Bone marrow (tissue), 2 donors: Measurements from ENCODE around the gene SIPA1L3.

Source experiments
- DNase-seq, 2 donors: peaks; one replicate each; lab custom pipeline; 2025; lab: John Stamatoyannopoulos, UW

Gene SIPA1L3

DNA sequence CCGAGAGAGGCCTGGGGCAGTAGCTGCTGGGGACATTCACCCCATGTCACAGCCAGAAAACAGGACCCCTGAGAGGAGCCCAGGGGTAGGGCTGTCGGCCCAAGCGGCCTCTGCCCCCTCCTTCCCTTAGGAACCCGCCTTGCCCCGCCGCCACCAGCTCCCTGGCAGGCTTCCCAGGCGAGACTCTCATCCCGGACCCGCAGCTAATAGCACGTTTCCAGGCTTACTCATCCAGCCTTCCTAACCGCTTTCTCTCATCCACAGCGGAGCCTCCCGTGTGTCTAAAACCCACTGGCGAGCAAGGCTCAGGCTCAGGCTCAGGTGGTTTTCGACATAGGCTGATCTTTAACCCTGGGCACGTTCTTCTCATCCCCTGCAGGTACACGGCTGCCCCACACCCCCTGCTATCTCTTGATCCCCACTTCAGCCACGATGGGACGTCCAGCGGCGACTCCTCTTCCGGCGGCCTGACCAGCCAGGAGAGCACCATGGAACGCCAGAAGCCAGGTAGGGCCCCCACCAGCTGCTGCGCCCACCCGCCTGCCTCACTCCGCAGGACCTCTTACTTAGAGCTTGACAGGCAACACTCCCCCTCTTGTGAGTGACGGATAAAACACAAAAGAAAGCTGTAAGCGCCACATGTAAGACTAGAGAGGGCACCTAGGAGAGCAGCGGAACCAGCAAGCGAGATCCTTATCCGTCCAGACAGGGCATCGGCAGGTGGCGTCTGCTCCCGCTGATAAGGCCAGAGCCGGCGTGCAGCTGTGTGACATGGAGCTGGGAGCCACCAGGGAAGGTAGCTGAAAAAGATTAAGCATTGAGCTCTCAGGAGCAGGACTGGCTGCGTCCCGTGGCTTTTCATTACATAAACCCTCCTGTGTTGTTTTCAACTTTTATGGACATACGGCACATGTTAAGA lies 245.7 kb downstream of the SIPA1L3 start:
- no peak for DNase-seq

DNA sequence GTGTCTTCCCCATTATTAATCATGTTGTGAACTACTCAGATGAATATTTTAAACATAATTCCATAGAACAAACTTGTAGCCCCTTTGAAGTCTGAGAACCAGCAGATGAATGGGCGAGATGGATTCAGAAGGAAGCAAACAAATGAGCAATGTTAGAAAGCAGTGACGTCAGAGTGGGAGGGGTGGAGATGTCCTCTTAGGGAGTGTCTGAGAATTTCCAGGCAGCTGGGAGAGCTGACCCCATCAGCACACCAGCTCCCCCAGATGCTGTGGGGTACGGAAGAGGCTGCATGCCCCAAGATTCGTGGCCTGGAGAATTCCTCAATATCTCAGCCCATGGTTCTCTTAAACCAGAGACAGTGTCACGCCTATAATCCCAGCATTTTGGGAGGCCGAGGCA lies 248.4 kb downstream of the SIPA1L3 start:
- DNase-seq, result no peak

DNA sequence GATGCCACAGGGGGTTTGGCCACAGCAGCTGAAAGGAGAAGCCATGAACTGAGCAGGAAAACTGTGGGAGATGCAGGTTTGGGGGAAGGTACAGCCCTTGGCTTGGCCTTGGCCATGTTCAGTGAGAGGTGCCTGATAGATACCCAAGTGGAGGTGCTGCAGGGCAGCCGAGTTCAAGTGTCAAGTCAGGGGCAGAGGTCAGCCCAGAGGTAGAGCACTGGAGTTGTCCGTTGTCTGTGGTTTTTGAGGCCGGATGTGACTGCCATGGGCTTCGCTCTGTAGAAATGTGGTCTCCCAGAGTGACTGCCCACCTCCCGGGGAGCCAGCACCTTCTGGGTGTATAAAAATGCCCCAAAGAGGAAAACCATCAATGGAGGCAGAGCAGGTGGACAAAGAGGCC lies 251.7 kb downstream of the SIPA1L3 start:
- DNase-seq, result no peak

DNA sequence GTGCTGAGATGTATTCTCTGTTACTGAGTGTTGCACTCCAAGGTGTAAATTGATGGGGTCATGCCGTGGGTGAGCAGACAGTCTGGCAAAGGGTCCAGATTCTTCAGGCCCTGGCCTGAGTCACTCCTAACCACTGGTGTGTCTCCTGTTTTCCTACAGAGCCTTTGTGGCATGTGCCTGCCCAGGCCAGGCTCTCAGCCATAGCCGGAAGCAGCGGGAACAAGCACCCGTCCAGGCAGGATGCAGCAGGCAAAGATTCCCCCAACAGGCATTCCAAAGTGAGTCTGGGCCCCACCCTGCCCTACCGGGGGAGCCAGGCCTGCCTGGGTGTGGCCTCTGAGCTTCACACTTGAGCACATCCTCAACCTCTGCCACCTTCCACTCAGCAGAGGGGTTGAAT lies 255.1 kb downstream of the SIPA1L3 start:
- no peak for DNase-seq

DNA sequence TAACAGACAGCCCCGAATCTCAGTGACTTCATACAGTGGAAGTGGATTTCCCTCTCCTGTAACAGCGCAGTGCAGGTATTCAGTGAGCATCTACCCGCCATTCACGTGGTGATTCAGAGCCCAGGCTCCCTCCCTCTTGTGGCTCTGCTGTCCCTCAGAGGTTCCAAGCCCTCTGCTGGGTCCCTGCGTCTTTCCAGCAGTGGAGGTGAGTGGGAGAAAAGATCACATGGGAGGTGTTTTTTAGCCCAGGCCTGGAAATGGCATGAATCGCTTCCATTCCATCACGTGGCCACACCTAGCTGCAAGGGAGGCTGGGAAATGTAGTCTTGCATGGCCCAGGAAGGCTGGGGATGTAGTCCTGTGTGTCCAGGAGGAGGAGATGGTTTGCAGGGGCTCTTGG lies 255.6 kb downstream of the SIPA1L3 start:
- DNase-seq, result no peak

DNA sequence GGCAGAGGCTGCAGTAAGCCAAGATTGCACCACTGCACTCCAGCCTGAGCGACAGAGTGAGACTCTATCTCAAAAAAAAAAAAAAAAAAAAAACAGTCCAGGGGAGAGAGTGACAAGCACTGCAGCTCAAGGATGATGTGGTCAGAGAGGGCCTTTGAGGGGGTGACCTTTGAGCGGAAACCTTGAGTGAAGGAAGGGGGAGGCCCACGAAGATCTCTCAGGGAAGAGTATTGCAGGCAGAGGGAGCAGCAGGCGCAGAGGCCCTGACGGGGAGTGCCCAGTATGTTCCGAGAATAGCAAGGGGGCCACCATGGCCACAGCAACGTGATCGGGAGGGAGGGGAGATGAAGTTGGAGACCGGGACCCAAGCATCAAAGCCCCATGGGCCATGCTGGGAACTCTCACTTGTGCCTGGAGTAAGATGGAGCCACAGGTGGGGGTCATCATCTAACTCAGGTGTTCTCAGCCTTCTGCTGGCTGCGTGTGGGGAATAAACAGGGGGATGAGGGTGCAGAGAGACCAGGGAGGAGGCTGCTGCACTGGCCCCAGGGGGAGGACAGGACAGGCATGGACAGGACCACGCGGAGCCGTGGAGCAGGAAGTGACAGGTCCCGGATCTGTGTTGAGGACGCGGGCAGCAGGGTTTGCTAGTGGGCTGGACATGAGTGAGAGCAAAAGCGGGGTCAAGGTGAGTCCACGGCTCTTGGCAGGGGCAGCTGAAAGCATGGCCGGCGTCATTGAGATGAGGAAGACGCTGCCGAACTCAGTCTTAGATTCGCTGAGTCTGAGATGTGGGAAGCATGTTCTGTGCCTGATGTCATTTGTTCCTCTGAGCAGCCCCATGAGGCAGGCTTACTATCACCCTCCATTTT lies 256.6 kb downstream of the SIPA1L3 start:
- no peak for DNase-seq

DNA sequence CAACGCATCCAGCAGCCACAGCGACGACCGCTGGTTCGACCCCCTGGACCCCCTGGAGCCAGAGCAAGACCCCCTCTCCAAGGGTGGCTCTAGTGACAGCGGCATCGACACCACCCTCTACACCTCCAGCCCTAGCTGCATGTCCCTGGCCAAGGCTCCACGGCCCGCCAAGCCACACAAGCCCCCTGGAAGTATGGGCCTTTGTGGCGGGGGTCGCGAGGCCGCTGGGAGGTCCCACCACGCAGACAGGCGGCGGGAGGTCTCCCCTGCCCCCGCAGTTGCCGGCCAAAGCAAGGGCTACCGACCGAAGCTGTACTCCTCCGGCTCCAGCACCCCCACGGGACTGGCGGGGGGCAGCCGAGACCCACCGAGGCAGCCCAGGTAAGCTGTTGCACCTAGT lies 257.5 kb downstream of the SIPA1L3 start:
- DNase-seq, result no peak

DNA sequence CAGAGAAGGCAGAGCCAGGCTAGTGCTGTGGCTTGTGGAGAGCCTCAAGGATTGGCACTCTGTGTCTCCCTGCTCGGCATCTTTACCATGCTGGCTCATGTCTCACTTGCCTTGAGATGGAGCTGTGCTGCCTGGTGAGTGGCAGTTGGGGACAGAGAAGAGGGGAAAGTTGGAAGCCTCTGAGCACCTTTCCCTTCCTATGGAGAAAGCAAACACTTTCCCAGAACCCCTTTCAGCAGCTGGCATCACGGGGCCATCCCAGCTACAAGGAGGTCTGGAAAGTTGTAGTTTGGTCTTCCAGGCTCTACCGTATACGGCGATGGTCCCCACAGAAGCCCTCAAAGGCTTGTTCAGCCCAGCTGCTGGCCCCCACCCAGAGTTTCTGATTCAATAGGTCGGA lies 258.3 kb downstream of the SIPA1L3 start:
- DNase-seq, result no peak

DNA sequence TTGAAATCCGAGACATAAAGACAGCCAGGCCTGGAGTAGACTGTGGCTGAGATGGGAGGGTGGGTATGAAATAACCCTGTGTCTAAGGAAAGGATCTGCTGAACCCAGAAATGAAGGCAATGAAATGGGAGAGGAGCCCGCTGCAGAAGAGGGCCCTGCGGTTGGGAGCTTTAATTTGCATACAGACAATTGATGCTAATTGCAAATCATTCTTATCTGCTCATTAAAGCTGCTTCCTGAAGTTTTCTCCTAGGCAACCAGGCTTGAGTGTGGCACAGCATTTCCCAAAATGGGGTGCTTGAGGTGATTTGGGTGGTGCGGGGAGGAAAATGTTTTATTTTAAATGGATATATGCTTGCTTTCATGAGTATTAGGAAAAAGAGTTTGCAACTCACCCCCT lies 261.6 kb downstream of the SIPA1L3 start:
- no peak for DNase-seq

DNA sequence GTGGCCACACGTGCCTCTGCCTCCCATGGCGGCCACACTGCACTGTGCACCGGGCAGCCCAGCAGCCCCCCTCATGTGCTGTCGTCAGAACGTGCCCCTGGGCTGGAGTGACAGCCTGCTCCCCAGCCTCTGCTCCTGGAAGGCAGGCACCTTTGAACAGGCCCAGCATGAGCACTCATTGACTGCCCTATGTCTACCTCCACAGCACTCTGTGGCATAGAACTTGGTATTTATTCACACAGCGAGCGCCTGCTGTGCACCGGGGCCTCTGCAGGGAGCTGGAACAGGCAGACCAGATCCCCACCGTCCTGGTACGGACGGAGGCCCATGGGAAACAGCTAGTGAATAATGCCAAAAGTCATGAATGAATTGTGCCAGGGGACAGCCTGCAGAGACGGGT lies 263.3 kb downstream of the SIPA1L3 start:
- no peak for DNase-seq

DNA sequence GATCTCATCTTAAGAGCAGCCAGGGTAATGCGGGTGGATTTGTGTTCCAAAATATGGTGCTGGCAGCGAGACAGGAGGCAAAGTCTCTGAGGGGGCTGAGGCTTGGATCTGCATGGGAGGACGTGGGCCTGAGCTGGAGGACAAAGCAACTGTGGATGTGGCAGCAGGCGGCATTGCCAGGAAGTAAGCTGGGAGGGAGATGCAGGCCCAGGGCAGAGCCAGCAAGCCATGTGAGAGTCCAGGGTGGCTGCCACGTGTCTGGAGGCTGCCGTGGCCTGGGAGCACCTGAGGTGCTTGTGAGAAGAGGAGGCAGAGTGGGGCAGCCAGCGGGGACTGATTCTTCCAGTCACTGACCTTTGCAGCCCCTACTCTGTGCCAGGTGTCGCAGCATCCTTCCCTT lies 265.0 kb downstream of the SIPA1L3 start:
- DNase-seq, result no peak

DNA sequence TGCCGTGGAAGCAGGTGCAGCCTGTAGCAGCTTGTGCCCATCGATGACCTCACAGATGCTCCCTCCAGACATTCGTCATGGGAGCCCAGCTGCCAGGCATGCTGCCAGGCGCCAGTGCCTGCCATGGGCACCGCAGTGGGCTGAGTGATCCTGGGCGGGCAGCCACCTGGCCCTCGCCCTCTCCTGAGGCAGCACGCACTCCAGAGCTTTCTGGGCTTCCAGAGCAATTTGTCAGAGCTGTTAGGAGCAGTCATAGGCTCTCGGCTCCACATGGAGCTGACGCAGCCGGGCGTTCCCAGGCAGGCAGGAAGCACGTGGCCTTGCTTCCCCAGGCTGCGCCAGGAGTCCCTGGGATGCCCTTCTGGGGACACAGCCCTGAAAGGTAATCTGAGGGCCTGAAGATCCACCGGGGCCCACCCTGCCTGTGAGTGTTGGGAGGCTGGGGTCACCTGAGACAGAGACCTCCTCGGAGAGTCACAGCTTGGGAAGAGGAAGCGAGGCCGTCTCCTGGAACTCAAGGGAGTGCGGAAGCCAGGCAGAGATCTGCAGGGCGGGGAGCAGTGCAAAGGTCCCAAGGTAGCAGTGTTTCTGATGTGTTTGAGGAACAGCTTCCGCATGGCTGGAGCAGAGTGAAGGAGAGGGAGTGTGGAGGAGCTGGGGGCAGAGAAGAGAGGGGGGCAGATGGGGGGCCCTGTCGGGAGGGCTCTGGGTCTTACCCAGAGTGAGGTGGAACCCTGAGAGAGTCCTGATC lies 266.5 kb downstream of the SIPA1L3 start:
- no peak for DNase-seq

DNA sequence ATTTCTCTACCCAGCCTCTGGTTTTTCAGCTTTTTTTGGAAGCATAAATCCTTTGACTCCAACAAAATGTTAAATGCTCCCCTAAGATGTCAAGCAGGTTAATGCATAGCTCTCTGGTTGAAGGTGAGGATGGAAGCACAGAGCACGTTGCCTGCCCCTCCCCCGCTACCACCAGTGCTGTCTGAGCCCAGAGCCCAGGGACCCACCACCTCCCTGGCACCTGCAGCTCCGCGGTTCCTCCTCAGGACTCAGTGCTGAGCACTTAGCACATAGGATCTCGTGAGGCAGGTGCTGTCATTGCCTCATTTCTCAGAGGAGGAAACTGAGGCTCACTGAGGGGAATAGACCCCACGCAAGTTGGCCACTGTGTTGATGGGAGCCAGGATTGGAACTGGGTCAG lies 268.4 kb downstream of the SIPA1L3 start:
- no peak for DNase-seq

DNA sequence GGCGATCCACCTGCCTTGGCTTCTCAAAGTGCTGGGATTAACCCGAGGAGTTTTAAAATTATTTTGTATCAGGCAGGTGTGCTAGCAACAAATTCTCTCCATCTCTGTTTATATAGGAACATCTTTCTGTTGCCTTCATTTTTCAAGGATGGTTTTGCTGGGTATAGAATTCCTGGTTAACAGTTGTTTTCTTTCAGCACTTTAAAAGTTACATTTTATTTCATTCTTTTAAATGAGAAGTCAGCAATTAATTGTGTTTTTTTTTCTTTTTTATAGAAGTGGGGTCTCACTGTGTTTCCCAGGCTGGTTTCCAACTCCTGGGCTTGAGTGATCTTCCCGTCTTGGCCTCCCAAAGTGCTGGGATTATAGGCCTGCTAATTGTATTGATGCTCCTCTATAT lies 273.1 kb downstream of the SIPA1L3 start:
- no peak for DNase-seq

DNA sequence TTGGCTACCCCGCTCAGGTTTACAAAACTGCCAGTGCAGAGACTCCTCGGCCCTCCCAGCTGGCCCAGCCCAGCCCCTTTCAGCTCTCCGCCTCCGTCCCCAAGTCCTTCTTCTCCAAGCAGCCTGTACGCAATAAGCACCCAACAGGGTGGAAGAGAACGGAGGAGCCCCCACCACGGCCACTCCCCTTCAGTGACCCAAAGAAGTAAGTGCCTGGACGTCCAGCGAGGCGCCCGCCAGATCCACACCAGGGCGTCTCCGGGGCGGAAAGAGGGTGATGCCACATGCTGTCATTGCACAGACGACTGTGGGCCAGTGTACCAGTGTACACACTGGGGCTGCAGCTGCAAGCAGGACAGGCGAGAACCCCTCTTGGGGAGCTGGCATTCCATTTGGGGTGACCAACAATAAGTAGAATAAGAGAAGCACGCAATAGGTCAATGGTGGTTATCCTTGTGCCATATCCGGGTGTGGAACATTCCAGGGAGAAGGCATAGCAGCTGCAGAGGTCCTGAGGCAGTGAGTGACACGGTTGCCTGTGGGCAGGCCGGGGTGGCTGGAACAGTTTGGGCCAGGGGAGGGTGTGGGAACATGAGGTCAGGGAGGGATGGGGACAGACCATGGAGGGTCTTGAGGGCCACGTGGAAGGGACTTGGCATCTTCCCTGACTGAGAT lies 275.7 kb downstream of the SIPA1L3 start:
- DNase-seq, result no peak

DNA sequence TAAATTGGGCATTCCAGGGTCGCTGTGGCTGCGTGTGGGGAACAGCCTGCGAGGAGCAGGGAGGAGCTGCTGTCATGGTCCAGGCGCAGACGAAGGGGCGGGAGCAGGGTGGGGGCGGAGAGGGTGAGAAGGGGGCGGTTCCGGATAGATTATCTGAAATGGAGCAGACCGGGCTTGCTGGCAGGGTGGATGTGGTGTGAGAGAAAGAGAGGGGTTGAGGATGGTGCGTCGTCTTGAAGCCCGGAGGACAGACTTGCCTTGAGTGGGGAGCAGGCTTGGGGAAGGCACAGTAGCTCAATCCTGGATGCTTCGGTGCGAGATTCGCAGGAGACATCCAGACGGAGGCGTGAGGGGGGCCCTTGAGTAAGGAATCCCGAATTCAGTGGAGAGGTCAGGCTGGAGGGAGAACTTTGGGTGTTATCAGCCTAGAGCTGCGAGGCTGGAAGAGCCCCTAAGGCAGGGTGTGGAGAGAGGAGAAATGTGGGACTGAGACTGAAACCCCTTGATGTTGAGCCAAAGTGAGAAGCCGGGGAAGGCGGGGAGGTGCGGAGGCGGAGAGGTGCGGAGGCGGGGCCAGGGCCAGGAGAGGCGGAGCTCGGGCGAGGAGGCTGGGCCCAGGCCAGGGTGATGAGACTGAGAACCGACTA lies 276.4 kb downstream of the SIPA1L3 start:
- no peak for DNase-seq

DNA sequence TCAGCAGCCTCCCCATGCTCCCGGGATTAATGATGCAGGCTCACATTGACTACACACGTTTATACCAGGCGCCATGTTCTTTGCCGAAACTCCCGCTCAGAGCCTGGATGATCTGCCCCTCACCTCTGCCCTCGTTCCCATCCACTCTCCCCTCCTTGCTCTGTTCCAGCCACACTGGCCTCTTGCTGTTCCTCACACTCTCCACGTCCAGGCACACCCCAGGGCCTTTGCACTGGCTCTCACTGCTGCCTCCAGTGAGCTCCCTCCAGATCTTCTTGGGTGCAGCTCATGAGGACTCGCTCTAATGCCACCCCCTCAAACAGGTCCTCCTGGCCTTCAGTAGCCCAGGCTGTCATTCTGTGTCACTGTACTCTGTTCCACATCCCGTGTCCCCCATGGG lies 277.8 kb downstream of the SIPA1L3 start:
- DNase-seq, result no peak

DNA sequence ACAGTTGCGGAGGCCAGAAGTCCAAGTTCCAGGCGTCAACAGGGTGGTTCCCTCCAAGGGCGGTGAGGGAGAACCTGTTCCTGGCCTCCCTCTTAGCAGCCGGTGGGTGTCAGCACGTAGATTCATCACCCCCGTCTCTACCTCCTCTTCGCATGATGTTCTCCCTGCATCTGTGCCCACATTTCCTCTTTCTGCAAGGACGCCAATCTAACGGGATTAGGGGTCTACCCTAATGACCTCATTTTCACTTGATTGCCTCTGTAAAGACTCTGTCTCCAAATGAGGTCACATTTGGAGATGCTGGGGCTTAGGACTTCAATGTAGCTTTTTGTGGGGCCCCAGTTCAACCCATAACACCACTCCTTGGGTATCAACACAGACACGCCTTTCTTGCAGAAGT lies 278.6 kb downstream of the SIPA1L3 start:
- DNase-seq, result no peak

DNA sequence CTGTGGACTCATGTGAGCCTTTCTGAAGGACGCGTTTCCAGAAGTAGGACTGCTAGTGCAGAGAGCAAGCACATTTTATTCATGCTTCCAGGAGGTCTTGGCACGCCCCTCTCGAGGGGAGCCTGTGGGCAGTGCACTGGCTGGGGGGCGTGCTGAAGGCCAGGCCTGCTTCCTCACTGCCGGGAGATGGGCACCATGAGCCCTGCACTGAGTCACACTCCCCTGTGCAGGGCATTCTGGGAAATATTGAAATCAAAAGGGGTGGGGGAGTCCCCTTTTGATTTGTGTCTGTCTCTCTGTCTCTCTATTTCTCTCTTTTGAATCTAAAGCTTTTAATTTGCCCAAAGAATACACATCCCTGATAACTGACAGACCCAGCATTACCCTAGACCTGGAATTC lies 283.1 kb downstream of the SIPA1L3 start:
- no peak for DNase-seq

DNA sequence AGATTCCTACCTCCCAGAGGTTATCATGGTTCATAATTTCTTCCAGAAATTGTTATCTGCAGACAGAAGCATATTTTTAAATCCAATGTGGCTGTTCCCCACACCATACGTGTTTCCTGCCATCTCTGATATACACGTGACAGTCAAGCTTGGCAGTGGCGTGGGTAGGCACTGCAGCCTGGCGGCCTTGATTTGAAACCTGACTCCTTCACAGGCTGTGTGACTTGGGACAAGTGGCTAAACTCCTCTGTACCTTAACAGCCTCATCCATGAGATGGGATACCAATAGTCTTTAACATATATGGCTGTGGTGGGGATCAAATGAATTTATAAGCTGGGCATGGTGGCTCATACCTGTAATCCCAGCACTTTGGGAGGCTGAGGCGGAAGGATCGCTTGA lies 283.8 kb downstream of the SIPA1L3 start:
- DNase-seq, result no peak

DNA sequence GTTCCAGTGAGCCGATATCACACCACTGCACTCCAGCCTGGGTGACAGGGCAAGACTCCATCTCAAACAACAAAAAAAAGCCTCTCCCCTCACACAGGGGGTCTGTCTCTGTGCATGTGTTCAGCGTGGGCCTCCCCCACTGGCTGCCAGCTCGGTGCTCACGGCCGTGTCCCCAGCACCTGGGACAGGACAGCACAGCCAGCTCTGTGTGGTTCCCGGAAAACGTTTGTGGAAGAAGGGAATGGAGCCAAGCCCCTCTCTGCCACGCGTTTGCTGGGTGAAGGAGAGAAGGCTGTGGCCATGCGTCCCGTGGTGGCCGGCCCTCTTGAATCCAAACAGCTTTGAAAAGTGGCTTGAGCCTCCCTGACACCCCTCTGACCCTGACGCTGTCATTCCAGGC lies 284.7 kb downstream of the SIPA1L3 start:
- DNase-seq, result no peak
